ENCODE results near the gene KBTBD12.

The KBTBD12 gene

DNA sequence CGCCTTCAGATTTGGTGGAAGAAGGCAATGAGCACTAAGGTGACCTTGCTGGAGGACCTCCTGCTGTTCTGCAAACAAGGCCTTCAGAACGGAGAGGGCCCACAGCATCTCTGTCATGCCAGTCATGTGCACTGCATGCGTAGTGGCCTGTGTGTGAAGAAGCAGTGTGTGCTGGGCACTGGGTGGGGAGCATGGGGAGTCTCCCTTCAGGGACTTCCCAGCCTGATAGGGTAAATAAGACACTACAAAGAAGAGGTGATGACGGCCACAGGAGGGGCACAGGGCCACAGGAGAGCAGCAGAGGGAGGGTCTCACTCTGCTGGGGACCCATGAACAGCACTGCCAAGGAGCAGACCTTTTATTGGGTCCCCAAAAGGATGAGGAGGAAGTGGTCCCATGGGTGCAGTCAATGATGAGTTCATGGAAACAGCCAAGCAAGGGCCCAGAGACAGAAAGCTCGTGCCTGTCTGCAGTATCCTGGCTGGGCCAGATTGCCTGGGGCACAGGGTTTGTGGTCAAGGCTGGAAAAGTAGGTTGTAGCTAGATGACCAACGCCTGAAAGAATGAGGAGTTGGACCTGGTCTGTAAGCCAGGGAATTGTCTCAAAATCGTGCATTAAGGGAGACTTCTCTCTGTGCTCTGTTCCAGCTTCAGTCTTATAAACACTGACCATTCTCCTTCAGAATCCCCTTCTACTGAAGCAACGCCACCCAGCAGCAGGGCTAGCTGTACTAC lies 69.4 kb downstream of the KBTBD12 start:
- no peak for DNase-seq (ENCODE audit: extremely low read depth in 1 of 2, low read depth in 1 of 2)

DNA sequence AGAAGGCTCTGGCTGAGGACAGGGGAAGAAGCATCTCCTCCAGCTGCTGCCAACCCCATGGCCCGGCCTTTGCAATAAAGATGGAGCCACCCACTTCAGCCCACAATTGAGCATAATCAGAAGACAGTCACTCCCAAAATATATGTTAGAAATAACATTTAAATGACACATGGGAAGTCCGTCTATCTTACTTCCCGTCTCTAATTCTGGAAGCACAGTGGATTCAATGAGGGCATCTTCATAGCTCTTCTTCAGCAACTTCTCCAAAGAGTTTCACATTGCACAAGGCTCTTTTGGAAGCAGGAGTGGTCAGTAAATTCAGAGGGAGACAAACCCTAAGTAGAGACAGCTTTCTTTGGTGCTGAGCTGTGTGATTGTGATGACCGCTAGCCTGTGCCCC lies 70.2 kb downstream of the KBTBD12 start:
- DNase-seq (ENCODE audit: extremely low read depth in 1 of 2, low read depth in 1 of 2), result no peak

- no peak for DNase-seq (ENCODE audit: extremely low read depth in 1 of 2, low read depth in 1 of 2)
Observed at GRCh38 chr3:127985655-127986225, 70.7 kb downstream of the KBTBD12 start.

DNA sequence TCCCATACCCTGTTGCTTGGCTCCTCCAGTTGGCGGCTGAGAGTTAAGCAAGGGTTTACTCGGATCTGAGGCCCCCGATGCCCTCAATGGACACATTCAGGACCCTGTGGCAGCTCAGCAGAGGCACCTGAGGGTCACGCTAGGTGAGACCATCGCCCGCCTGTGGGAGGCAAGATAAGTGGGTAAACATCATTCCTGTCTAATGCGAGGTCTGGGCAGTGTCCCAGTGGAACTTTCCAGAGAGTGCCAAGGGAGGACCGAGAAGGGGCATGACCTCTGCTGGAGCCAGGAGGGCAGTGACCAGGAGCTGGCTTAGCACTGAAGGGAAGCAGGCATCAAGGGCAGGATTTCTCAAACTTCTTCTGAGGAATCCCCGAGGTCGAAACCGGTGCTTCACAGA lies 71.8 kb downstream of the KBTBD12 start:
- no peak for DNase-seq (ENCODE audit: extremely low read depth in 1 of 2, low read depth in 1 of 2)

DNA sequence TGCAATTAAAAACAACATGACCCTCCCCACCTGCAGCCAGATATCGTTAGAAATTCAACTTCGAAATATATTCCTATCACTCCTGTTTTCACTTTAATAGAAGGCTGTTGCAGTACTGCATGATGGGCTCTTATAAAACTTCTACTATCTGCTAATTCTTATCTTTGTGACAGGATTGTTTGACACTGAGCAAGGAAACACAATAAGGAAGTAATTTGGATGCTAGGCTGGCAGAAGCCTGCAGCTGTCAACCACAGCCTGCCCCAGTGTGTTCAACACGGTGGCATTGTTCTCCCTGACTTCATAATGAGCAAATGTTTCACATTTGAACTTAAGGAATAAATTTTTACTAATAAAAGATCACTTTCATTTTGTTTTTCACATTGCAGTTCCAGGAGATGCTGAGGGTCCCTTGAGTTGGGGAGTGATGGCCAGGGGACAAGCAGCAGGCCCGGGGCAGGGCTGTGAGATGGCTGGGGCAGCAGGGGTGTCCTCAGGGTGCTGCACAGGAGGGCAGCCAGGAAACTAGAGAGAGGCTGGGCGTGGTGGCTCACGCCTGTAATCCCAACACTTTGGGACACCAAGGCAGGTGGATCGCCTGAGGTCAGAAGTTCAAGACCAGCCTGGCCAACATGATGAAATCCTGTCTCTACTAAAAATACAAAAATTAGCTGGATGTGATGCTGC lies 72.4 kb downstream of the KBTBD12 start:
- DNase-seq (ENCODE audit: extremely low read depth in 1 of 2, low read depth in 1 of 2), result no peak

DNA sequence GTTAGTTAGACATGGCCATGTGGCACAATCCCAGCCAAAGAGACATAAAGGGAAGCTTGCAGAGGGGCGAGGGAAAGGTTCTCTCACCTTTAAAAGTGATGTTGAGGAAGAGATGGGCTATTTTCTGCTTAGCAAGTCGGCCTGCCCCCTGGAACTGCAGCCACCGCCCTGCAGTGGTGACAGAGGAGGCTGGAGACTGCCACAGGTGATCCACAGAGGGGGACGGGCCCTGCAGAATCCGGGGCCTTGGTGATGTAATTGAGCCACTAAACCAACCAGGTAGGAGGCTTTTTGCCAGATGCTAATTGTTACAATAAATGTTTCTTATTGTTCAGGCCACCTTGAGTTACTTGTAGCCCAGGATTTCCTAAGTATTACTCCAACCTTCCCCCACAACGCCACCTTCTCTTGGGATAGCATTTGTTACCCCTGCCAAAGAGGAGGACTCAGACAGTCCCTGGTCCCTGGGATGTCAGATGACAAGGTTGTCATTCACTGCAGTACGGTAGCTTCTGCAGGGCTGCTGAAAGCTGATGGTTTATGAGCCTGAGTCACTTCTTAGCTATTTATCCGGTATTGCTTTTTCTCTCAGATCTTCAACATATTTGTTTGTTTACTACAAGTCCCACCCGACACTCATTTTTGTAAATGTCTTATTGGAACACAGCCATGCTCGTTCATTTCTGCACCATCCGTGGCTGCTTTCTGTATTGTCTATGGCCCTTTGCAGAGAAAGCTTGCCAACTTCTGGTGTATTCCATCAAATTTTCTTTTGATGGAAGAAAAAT lies 73.9 kb downstream of the KBTBD12 start:
- no peak for DNase-seq (ENCODE audit: extremely low read depth in 1 of 2, low read depth in 1 of 2)

- DNase-seq (ENCODE audit: extremely low read depth in 1 of 2, low read depth in 1 of 2), result no peak
Observed at GRCh38 chr3:127990051-127990450, 75.0 kb downstream of the KBTBD12 start.

- DNase-seq (ENCODE audit: extremely low read depth in 1 of 2, low read depth in 1 of 2), result no peak
Observed at GRCh38 chr3:127990461-127990860, 75.4 kb downstream of the KBTBD12 start.

GRCh38 chr3:127991251-127991650 lies 76.2 kb downstream of the KBTBD12 start:
- DNase-seq (ENCODE audit: extremely low read depth in 1 of 2, low read depth in 1 of 2), result no peak

GRCh38 chr3:127991681-127992080 lies 76.6 kb downstream of the KBTBD12 start:
- no peak for DNase-seq (ENCODE audit: extremely low read depth in 1 of 2, low read depth in 1 of 2)

DNA sequence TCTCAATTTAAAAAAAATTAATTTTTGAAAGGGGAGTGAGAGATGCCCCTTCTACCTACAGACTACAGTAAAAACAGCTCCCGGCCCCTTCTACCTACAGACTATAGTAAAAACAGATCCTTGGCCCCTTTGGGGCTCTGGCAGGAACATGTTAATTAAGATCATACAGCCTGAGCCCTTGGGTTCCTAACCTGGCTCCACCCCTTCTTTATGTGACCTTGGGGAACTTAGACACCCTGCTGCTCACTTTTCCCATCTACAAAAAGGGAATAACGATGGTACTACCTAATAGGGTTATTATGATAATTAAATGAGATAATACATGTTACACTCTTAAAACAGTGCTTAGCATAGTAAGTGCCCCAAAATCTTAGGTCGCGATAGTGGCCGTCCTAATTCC lies 77.1 kb downstream of the KBTBD12 start:
- no peak for DNase-seq (ENCODE audit: extremely low read depth in 1 of 2, low read depth in 1 of 2)

DNA sequence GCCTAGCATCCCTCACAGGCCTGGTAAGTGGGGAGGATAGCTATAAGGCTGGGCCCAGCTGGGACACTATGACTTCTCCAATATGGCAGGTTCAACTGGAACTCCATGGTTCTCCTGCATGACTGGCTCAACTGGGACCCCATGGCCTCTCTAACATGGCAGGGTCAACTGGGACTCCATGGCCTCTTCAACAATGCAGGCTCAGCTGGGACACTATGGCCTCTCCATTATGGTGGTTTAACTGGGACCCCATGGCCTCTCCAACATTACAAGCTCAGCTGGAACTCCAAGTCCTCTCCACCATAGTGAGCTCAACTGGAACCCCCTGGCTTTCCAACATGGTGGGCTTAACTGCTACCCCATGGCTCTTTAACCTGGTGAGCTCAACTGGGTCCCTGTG lies 79.0 kb downstream of the KBTBD12 start:
- DNase-seq (ENCODE audit: extremely low read depth in 1 of 2, low read depth in 1 of 2), result no peak

GRCh38 chr3:127997016-127997415 lies 82.0 kb downstream of the KBTBD12 start:
- DNase-seq (ENCODE audit: extremely low read depth in 1 of 2, low read depth in 1 of 2), result no peak

DNA sequence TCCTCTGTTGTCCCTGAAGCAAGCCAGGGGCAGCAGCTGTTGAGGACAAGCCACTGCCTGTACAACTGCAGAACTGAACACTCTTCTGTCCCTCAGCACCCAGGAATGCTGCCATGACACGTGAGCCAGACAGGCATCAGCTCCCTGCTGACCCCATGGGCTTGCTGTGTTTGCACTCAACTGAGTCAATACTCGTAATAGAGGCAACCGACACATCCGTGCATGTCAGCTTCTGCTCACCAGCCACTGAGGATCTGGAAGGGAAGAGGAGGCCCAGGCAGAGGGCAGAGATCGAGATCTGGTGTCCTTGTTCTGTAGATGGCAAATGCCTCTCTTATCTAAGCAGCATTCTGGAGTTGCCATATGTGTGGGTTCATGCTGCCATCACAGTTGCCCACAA lies 82.9 kb downstream of the KBTBD12 start:
- DNase-seq (ENCODE audit: extremely low read depth in 1 of 2, low read depth in 1 of 2), result no peak

DNA sequence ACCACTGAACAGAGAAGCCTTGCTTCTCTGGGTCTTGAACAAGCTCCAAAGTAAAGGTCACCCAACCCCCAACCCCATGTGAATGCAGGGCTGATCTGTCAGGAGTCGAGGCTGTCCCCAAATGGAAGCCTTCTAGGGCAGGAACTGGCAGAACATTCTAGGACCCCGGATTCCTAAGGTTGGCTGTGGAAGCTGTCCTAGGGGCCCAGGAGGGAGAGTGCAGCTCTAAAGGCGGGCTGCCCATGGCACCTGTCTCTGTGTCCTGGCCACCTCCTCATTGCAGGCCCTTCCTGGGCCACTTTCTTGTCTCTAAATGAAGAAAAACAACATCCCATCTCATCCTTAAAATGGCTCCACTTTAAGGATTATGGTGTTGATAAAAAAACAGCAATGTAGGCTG lies 83.6 kb downstream of the KBTBD12 start:
- no peak for DNase-seq (ENCODE audit: extremely low read depth in 1 of 2, low read depth in 1 of 2)

DNA sequence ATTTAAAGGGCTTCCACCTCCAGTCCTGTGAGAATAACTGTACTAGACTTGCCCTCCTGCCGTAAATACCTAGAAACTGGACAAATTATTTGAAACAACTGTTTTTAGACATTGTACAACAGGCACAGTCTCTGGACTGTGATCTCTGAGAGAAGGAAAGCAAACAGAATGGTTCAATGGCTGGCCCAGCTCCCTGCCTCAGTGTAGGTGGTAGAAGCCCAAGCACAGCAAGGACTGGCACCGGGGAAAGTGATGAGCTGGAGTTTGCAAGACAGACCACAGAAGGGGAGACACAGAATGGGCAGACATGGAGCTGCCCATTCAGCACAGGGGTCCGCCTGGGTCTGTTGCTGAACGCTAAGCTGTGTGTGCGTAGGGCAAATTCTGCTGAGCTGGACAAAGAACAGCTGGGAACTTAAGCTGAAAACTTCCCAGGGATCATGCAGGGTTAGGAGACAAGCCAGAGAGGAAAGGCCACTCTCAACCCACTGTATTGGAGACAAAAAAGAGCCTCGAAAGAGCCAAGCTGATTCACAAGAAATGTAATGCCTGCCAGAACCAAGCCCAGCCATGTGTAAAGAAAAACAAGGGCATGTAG lies 84.6 kb downstream of the KBTBD12 start:
- no peak for DNase-seq (ENCODE audit: extremely low read depth in 1 of 2, low read depth in 1 of 2)

DNA sequence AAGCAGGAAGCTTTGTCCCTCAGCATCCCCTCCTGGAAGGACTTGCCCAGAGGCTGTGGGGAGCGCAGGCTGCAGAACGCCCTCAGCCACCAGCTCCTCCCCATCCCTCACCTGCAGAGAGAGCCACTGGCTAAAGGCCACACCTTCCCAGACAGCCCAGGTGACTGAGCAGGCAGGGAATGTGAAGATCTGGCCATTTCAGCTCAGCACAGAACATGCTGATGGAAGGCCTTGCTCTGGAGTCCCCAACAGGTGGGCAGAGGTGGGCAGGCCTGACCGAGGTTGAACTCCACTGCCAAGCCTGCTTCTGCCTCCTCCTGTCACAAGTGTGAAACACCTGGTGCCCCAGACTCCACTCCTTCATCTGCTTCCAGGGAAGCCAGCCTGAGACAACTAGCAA lies 86.5 kb downstream of the KBTBD12 start:
- DNase-seq (ENCODE audit: extremely low read depth in 1 of 2, low read depth in 1 of 2), result no peak

- no peak for DNase-seq (ENCODE audit: extremely low read depth in 1 of 2, low read depth in 1 of 2)
Observed at GRCh38 chr3:128004661-128005060, 89.6 kb downstream of the KBTBD12 start.

GRCh38 chr3:128006061-128007032 lies 91.3 kb downstream of the KBTBD12 start:
- no peak for DNase-seq (ENCODE audit: extremely low read depth in 1 of 2, low read depth in 1 of 2)

DNA sequence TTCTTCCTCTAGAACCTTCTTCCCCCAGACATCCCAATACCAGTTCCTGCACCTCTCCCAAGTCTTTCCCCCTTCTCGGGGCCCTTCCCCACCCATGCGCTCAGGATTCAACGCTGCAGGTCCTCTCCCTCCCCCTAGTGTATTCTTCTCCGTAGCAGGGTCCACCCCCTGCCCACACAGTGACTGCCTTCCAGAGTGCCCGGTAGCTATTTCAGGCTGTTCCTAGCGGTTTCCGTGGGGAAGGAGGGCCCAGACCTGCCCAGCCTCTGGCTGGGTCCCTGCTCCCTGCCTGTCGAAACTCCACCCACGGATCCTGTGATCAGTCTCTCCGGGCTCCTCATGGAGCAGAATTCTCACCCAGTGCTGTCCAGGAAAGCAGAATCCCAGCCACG lies 92.0 kb downstream of the KBTBD12 start:
- DNase-seq (ENCODE audit: extremely low read depth in 1 of 2, low read depth in 1 of 2), result no peak

Measured in activated CD8-positive, alpha-beta memory T cell treated with anti-CD3 and anti-CD28 coated beads for 1 hour (primary cell).